PC-9 (cell line): ENCODE measurements around the gene ZBTB45.

Experiments used
- EZH2 ChIP-seq: fragments of 200-600 bp; sonication (generic); IDR thresholded peaks from 2 replicates; pipeline ENCODE4 v1.8.0; 2017; ENCODE audit warnings: antibody characterized with exemption, low read depth
- TF ChIP-seq, protein P1 (sequence below): fragments of 200-600 bp; sonication (generic); conservative IDR thresholded peaks from 2 replicates; pipeline ENCODE4 v1.6.1; 2017; ENCODE audit warnings: mixed run types, antibody characterized with exemption, mild to moderate bottlenecking, moderate library complexity

DNA sequence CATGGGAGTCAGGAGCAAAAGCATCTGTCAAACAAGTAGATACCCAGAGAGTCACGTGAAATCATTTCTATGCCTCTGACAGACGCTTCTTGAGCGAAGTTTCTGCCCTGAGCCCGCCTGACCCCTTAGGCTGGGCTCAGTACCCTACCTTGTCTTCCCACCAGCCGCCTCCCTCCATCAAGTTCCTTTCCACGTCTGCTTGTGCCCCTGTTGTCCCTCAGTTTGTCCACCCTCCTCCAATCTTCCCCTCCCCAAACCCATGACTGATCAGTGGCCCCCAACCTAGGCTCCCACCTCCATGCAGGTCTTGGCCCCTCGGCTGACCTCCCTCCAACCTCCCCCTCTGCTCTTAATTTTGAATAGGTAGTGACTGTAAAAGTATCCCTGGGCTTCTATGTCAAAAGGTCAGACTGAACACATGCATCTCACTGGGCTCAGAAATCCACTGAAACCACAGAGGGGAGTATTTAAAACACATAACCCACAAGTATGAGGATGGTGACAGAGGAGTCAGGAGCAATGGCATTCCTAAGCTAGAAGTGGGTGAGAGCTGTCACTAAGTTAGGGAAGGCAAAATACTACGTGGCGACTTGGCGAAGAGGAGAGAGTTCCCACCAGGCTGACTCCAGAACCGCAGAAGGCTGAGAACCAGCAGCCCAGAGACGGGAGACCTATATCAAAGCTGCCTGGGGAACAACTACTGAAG is 45.2 kb downstream of the ZBTB45 start:
- no peak for TF ChIP-seq EZH2
- TF ChIP-seq, protein P1, sequence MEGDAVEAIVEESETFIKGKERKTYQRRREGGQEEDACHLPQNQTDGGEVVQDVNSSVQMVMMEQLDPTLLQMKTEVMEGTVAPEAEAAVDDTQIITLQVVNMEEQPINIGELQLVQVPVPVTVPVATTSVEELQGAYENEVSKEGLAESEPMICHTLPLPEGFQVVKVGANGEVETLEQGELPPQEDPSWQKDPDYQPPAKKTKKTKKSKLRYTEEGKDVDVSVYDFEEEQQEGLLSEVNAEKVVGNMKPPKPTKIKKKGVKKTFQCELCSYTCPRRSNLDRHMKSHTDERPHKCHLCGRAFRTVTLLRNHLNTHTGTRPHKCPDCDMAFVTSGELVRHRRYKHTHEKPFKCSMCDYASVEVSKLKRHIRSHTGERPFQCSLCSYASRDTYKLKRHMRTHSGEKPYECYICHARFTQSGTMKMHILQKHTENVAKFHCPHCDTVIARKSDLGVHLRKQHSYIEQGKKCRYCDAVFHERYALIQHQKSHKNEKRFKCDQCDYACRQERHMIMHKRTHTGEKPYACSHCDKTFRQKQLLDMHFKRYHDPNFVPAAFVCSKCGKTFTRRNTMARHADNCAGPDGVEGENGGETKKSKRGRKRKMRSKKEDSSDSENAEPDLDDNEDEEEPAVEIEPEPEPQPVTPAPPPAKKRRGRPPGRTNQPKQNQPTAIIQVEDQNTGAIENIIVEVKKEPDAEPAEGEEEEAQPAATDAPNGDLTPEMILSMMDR = no peak
